Fibroblast of lung (primary cell): Measurements from ENCODE around the gene ZNF354B. TPM values are rescaled to one million over a fixed set of nuclear protein-coding genes. Genes with fewer than 3 reads are reported as not detected.

Experiments
- DNase-seq, 2 donors: peaks; one replicate each; pipeline versions ENCODE4 v3.0.0 to v3.0.0-alpha.2; 2010; ENCODE audit warnings: low read depth in 2 of 2
- H2AFZ ChIP-seq: 2 replicates; pipeline ENCODE4 v1.5.1; 2012; ENCODE audit warnings: low read length, control low read depth, inconsistent platforms
- H3K27ac ChIP-seq: 2 replicates; pipeline ENCODE4 v1.5.1; 2011; ENCODE audit warnings: low read length, control low read depth; ENCODE audit not compliant: insufficient read depth
- H3K27me3 ChIP-seq: 2 replicates; pipeline ENCODE4 v1.5.1; 2011; ENCODE audit warnings: mild to moderate bottlenecking, low read length; ENCODE audit not compliant: control insufficient read depth, insufficient read depth
- H3K36me3 ChIP-seq: 2 replicates; pipeline ENCODE4 v1.5.1; 2011; ENCODE audit warnings: low read length; ENCODE audit not compliant: control insufficient read depth, insufficient read depth
- H3K4me1 ChIP-seq: 2 replicates; pipeline ENCODE4 v1.5.1; 2011; ENCODE audit warnings: low read length; ENCODE audit not compliant: control insufficient read depth, insufficient read depth; ENCODE audit errors: extremely low read depth
- H3K4me2 ChIP-seq: 2 replicates; pipeline ENCODE4 v1.5.1; 2011; ENCODE audit warnings: low read length, control low read depth; ENCODE audit not compliant: insufficient read depth; ENCODE audit errors: extremely low read depth
- H3K4me3 ChIP-seq, 4 experiments: fragments of 200-600 bp in 1 of 4; sonication (generic) in 1 of 4; replicated peaks in 1 of 4; 2 replicates each; pipeline ENCODE4 v1.5.1; 2011 to 2016; ENCODE audit warnings: low read length in 4 of 4, low read depth in 3 of 4, mild to moderate bottlenecking in 3 of 4, control low read depth in 2 of 4, inconsistent platforms in 1 of 4, mixed read lengths in 1 of 4; ENCODE audit not compliant: insufficient read depth in 1 of 4; ENCODE audit errors: control extremely low read depth in 1 of 4
- H3K79me2 ChIP-seq: 2 replicates; pipeline ENCODE4 v1.5.1; 2012; ENCODE audit warnings: mild to moderate bottlenecking, low read length, inconsistent platforms; ENCODE audit not compliant: control insufficient read depth, insufficient read depth
- H3K9ac ChIP-seq: 2 replicates; pipeline ENCODE4 v1.5.1; 2011; ENCODE audit warnings: mild to moderate bottlenecking, low read length, control low read depth; ENCODE audit not compliant: insufficient read depth
- H3K9me3 ChIP-seq: 2 replicates; pipeline ENCODE4 v1.5.1; 2012; ENCODE audit warnings: low read depth, low read length; ENCODE audit not compliant: control insufficient read depth, insufficient read depth
- H4K20me1 ChIP-seq: 2 replicates; pipeline ENCODE4 v1.5.1; 2011; ENCODE audit warnings: low read length; ENCODE audit not compliant: control insufficient read depth, insufficient read depth; ENCODE audit errors: extremely low read depth
- EZH2 ChIP-seq: IDR thresholded peaks from 2 replicates; pipeline ENCODE4 v1.5.1; 2012; ENCODE audit warnings: low read length, control low read depth, mild to moderate bottlenecking; ENCODE audit errors: missing control alignments
- polyA plus RNA-seq, 2 donors: library from polyadenylated mRNA; depleted of rRNA in 1 of 2; stranded (reverse) in 1 of 2; unstranded in 1 of 2; fragments of >200 nt; gene quantifications; 2 replicates each; pipeline ENCODE4 v1.2.1, GENCODE V29; 2011 to 2012; ENCODE audit warnings: missing spikeins in 1 of 2
- total RNA-seq: library from RNA; depleted of rRNA; stranded (reverse); fragments of >200 nt; gene quantifications from 2 replicates; pipeline ENCODE4 v1.2.1, GENCODE V29; 2014
- TF ChIP-seq, protein P1 (sequence below), 2 donors: IDR thresholded peaks in 1 of 2; conservative IDR thresholded peaks in 1 of 2; 1 replicate in 1 of 2; 2 replicates in 1 of 2; pipeline ENCODE4 v1.5.1; 2011 to 2012; ENCODE audit warnings: low read length in 2 of 2, control low read depth in 1 of 2, inconsistent platforms in 1 of 2, low read depth in 1 of 2, mild to moderate bottlenecking in 1 of 2

Gene ZNF354B
- total and polyA plus RNA-seq, 2 donors (not counting 1 experiment from before 2014, with no cell fraction given) = 6.1 to 9.4 TPM

DNA sequence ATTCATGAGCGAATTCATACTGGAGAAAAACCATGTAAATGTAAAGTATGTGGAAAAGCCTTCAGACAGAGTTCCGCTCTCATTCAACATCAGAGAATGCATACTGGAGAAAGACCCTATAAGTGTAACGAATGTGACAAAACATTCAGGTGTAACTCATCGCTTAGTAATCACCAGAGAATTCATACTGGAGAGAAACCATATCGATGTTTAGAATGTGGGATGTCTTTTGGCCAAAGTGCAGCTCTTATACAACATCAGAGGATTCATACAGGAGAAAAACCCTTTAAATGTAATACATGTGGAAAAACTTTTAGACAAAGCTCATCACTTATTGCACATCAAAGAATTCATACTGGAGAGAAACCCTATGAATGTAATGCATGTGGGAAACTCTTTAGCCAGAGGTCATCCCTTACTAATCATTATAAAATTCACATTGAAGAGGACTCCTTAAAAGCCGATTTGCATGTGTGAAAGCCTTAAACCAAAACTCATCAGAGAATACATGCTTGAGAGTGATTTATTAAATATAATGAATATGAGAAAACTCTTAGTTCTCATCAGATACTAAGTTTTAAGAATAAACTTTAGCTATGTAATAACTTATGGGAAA is 24.2 kb downstream of the ZNF354B start:
- Histone ChIP-seq H3K9me3 (no peaks in the 10 kb centered on the region), H2AFZ (no peak overlapping the region), H3K36me3 (no peaks in the 10 kb centered on the region), H3K4me3 (no peak overlapping the region), H3K27me3 (no peaks in the 10 kb centered on the region), H4K20me1 (no peaks in the 10 kb centered on the region), H3K4me1 (no peaks in the 10 kb centered on the region), H3K9ac (no peak overlapping the region), H3K79me2 (no peaks in the 10 kb centered on the region), H3K27ac (no peak overlapping the region), H3K4me2 (no peak overlapping the region)
- TF ChIP-seq EZH2 = no peak
- TF ChIP-seq, protein P1, sequence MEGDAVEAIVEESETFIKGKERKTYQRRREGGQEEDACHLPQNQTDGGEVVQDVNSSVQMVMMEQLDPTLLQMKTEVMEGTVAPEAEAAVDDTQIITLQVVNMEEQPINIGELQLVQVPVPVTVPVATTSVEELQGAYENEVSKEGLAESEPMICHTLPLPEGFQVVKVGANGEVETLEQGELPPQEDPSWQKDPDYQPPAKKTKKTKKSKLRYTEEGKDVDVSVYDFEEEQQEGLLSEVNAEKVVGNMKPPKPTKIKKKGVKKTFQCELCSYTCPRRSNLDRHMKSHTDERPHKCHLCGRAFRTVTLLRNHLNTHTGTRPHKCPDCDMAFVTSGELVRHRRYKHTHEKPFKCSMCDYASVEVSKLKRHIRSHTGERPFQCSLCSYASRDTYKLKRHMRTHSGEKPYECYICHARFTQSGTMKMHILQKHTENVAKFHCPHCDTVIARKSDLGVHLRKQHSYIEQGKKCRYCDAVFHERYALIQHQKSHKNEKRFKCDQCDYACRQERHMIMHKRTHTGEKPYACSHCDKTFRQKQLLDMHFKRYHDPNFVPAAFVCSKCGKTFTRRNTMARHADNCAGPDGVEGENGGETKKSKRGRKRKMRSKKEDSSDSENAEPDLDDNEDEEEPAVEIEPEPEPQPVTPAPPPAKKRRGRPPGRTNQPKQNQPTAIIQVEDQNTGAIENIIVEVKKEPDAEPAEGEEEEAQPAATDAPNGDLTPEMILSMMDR (conservative IDR thresholded peaks at IDR 0.05 in 1 of 2, IDR thresholded peaks at IDR 0.05 in 1 of 2; ENCODE audit: low read depth in 1 of 2, low read length in 2 of 2) = no peak
- DNase-seq = no peak

DNA sequence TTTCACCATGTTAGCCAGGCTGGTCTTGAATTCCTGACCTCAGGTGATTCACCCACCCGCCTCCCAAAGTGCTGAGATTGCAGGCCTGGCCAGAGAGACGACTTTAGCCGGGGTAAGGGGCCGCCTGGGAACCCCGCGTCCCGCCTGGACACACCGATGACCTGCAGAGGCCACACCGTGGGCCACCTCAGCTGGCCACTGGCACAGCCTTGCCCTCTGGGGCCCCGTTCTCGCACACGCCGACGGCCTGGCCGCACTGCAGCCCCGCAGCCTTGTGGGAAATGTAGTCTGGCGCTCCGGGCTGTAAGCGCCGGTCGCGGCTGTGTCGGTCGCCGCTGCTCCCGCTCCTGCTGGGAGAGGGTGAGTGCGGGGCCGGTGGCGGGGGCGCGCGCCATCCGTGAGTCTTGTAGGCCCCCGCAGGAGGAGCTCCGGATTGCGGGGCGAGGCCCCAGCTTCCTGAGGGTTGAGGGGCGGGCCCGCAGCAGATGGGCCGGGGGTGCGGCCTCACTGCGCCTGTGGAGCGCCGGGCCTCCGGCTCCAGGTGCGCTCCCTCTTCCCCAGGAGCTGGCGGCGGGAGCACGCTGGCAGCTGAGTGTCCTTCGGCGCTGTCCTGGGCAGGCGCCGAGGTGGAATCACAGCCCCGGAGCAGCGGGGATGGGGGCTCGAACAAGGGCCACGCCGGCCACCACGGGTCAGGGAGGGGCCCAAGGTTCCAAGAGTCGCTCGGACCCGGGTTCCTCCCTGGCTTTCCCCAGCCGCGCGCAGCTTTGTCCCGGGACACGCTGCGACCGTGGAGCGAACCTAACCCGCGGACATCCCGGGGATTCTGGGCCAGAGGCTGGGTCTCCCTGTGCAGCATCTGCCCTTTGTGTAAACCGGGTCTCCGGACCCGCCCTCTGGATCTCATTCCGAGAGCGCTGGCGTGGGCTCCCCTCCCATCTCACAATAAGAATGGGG is 36.1 kb downstream of the ZNF354B start, which contains the start of gene ZFP2:
ZFP2 (plus strand) TSS at position 299 of the 957 bp plus-strand sequence. CDS start 35,401 bp downstream, outside the sequence.
- no peaks in the 10 kb centered on the region for H3K27me3 ChIP-seq
- H3K79me2 ChIP-seq = no peaks in the 10 kb centered on the region
- H3K9ac ChIP-seq = peak within 1 kb of the TSS; percentile 46
- H3K4me3 ChIP-seq = peak within 1 kb of the TSS; percentile 55 to 71 (median 66)
- no peaks in the 10 kb centered on the region for H4K20me1 ChIP-seq
- peak within 1 kb of the TSS; percentile 69 for H2AFZ ChIP-seq
- no peaks in the 10 kb centered on the region for H3K9me3 ChIP-seq
- no peak within 1 kb of the TSS for H3K27ac ChIP-seq
- H3K36me3 ChIP-seq = no peaks in the 10 kb centered on the region
- no peaks in the 10 kb centered on the region for H3K4me1 ChIP-seq
- TF ChIP-seq, protein P1 (conservative IDR thresholded peaks at IDR 0.05 in 1 of 2, IDR thresholded peaks at IDR 0.05 in 1 of 2; ENCODE audit: low read depth in 1 of 2, low read length in 2 of 2) = no peak
- TF ChIP-seq EZH2 = no peak
- DNase-seq = peak; percentile 57 to 67
- H3K4me2 ChIP-seq = peak within 1 kb of the TSS; percentile 75

GRCh38 chr5:178899289-178899688 is 39.5 kb downstream of the ZNF354B start:
- no peak overlapping the region for H3K9ac ChIP-seq

More at GRCh38 chr5:178899289-178899688, 39.5 kb downstream of the ZNF354B start:
- no peaks in the 10 kb centered on the region for H3K79me2 ChIP-seq
- no peaks in the 10 kb centered on the region for H3K27me3 ChIP-seq
- H3K36me3 ChIP-seq = no peaks in the 10 kb centered on the region
- TF ChIP-seq EZH2 = no peak
- TF ChIP-seq, protein P1 (conservative IDR thresholded peaks at IDR 0.05 in 1 of 2, IDR thresholded peaks at IDR 0.05 in 1 of 2; ENCODE audit: low read depth in 1 of 2, low read length in 2 of 2) = no peak
- no peak overlapping the region for H3K4me3 ChIP-seq
- no peak overlapping the region for H3K4me2 ChIP-seq
- no peaks in the 10 kb centered on the region for H4K20me1 ChIP-seq
- no peak overlapping the region for H3K27ac ChIP-seq
- H2AFZ ChIP-seq = no peak overlapping the region
- DNase-seq = no peak
- no peaks in the 10 kb centered on the region for H3K4me1 ChIP-seq
- no peaks in the 10 kb centered on the region for H3K9me3 ChIP-seq
